Measurements from ENCODE around the gene NADK.

Gene NADK
- total RNA-seq: 101 to 186 (median 140) reads per million in 17 experiments

GRCh38 chr1:1777950-1778662 lies at the start of gene NADK:
NADK (minus strand) TSS chr1:1778470; CDS start chr1:1765406, 13,064 bp downstream.
- peak; percentile 86 to 95 (median 92) for DNase-seq

- DNase-seq: no peak
Measured at GRCh38 chr1:1827089-1827848, 49.0 kb upstream of the NADK start.

GRCh38 chr1:1826356-1827088 lies 48.3 kb upstream of the NADK start:
- DNase-seq: no peak

- no peak for DNase-seq
Measured at GRCh38 chr1:1825217-1825616, 46.9 kb upstream of the NADK start.

- DNase-seq: no peak
Measured at GRCh38 chr1:1819762-1820161, 41.5 kb upstream of the NADK start.

- DNase-seq: no peak
Measured at GRCh38 chr1:1817221-1817620, 39.0 kb upstream of the NADK start.

GRCh38 chr1:1815606-1816281 lies 37.5 kb upstream of the NADK start:
- no peak for DNase-seq

- DNase-seq: no peak
Measured at GRCh38 chr1:1809489-1809888, 31.2 kb upstream of the NADK start.

GRCh38 chr1:1808206-1808605 lies 29.9 kb upstream of the NADK start:
- no peak for DNase-seq

- no peak for DNase-seq
Measured at GRCh38 chr1:1806890-1807289, 28.6 kb upstream of the NADK start.

- no peak for DNase-seq
Measured at GRCh38 chr1:1804301-1804700, 26.0 kb upstream of the NADK start.

GRCh38 chr1:1802871-1803270 lies 24.6 kb upstream of the NADK start:
- no peak for DNase-seq

GRCh38 chr1:1799716-1800115 lies 21.4 kb upstream of the NADK start:
- no peak for DNase-seq

GRCh38 chr1:1797731-1798341 lies 19.6 kb upstream of the NADK start:
- no peak for DNase-seq

GRCh38 chr1:1796466-1796865 lies 18.2 kb upstream of the NADK start:
- peak in 1 of 4 experiments; percentile 14 for DNase-seq

GRCh38 chr1:1794999-1795398 lies 16.7 kb upstream of the NADK start:
- no peak for DNase-seq

- DNase-seq: no peak
Measured at GRCh38 chr1:1793481-1794244, 15.4 kb upstream of the NADK start.

GRCh38 chr1:1788646-1789431 lies 10.6 kb upstream of the NADK start:
- peak; percentile 23 to 52 (median 35) for DNase-seq

- no peak for DNase-seq
Measured at GRCh38 chr1:1788136-1788535, 9.9 kb upstream of the NADK start.

GRCh38 chr1:1786836-1787605 lies 8.8 kb upstream of the NADK start:
- no peak for DNase-seq

All from suppressor macrophage (primary cell).